ENCODE measurements around the gene EMP3.
A peak's percentile ranks its signal among the peaks of the same experiment; 100 is the strongest.
"Not testable (repeated sequence)": the region's sequence is repeated elsewhere in the genome, so short reads cannot be mapped to it uniquely, and the experiment has no call there.

Gene EMP3

DNA sequence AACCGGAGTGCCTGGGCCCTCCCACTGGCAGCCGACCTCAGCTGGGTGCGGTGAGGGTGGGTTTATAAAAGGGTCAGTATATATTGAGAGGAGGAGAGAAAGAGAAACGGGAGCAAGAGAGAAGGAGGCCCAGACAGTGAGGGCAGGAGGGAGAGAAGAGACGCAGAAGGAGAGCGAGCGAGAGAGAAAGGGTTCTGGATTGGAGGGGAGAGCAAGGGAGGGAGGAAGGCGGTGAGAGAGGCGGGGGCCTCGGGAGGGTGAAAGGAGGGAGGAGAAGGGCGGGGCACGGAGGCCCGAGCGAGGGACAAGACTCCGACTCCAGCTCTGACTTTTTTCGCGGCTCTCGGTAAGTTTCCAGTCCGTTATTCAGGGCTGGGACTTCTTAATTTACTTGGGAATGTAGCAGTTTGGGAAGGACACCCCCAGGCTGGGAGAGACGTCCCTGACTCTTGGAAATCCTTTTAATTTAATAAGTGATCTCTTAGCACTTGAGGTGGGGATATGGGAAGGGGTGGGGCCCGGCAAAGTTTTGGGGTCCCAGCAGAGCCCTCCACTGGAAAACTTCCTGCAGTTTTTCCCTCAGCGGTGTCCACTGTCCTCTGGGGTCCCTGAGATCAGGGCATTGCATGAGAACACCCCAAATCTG, at the start of gene EMP3:
Gene EMP3 (plus strand): TSS at position 288 of the 646 bp plus-strand sequence. CDS start 1,293 bp downstream, outside the sequence.
- peak; percentile 51 for DNase-seq

GRCh38 chr19:48279747-48280146, 45.6 kb upstream of the EMP3 start:
- DNase-seq, result no peak

DNA sequence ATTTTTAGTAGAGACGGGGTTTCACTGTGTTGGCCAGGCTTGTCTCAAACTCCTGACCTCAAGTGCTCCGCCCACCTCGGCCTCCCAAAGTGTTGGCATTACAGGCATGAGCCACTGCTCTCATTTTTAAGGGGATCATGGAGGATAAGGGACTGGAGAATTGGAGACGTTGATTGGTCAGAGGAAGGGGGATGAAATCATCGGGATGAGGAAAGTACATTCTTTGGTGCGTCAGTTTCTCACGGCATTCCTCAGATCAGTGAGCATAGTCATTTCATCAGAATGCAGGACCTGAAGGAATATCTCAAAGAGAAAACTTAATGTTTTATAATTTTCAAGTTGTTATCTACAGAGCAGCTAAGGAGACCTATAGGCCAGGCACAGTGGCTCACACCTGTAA, 41.4 kb upstream of the EMP3 start:
- DNase-seq, result no peak

DNA sequence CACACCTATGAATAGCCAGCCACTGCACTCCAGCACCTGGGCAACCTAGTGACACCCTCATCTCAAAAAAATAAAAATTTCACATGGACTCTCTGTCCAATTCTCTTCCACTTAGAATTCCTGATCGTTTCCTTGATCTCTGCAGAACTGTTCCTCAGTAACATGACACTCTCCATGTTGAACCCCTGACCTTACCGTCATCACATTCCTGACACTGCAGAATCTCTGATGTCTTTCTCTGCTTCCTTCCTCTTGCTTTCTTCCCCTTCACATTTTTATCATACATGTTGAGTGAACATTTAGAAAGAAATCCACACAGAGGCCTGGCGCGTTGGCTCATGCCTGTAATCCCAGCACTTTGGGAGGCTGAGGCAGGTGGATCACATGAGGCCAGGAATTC, 40.5 kb upstream of the EMP3 start:
- no peak for DNase-seq

- no peak for DNase-seq
Measured at GRCh38 chr19:48287748-48288147, 37.6 kb upstream of the EMP3 start.

GRCh38 chr19:48290401-48290770, 35.0 kb upstream of the EMP3 start:
- DNase-seq, result peak; percentile 68

GRCh38 chr19:48290771-48291488, 34.4 kb upstream of the EMP3 start:
- peak; percentile 74 for DNase-seq

DNA sequence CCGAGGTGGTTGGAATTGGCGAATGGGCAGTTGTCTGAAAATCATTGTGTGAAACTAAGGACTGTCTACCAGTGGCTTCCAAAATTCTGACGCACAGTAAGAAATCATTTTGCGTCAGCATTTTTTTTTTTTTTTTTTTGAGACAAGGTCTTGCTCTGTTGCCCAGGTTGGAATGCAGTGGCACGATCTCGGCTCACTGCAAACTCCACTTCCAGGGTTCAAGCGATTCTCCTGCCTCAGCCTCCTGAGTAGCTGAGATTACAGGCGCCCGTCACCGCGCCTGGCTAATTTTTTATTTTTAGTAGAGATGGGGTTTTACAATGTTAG, 33.9 kb upstream of the EMP3 start:
- DNase-seq, result not testable (repeated sequence)

DNA sequence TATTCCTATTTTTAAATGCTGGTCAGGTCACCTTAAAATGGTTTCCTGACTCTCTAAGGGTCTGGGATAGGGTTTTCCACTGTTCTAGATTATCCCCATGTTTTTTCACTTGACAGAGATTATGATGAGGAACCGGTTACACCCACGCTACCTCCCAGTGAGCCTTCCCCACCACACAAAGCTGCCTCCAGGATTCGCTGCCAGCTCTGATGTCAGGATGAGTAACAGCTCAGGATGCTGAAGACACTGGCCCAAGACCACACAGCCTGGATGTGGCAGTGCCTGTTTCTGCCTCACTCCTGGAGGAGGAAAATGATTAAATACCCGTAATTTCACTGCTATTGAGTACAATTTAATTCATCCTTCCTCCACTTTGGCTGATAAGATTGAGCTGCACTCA, 32.6 kb upstream of the EMP3 start:
- DNase-seq, result no peak

- DNase-seq, result no peak
Measured at GRCh38 chr19:48295458-48295857, 29.9 kb upstream of the EMP3 start.

- no peak for DNase-seq
Measured at GRCh38 chr19:48296963-48297734, 28.2 kb upstream of the EMP3 start.

- no peak for DNase-seq
Measured at GRCh38 chr19:48297975-48298374, 27.4 kb upstream of the EMP3 start.

DNA sequence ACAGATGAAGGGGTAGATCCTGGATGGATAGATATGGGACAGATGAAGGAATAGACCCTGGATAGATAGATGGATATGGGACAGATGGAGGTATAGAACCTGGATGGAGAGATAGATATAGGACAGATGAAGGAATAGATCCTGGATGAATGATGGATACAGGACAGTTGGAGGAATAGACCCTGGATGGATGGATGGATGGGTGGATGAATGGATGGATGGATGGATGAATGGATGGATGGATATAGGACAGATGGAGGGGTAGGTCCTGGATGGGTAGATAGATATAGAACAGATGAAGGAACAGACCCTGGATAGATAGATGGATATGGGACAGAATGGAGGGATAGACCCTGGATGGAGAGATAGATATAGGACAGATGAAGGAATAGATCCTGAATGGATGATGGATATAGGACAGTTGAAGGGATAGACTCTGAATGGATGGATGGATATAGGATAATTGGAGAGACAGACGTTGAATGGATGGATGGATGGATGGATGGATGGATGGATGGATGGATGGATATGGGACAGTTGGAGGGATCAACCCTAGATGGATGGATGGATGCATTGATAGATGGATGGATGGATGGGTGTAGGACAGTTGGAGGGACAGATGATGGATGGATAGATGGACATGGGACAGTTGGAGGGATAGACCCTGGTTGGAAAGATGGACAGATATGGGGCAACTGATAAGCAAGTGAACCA, 23.3 kb upstream of the EMP3 start:
- DNase-seq, result no peak

GRCh38 chr19:48302600-48302959, 22.8 kb upstream of the EMP3 start:
- peak; percentile 25 for DNase-seq

- DNase-seq, result no peak
Measured at GRCh38 chr19:48303367-48303766, 22.0 kb upstream of the EMP3 start.

- DNase-seq, result no peak
Measured at GRCh38 chr19:48303866-48304265, 21.5 kb upstream of the EMP3 start.

DNA sequence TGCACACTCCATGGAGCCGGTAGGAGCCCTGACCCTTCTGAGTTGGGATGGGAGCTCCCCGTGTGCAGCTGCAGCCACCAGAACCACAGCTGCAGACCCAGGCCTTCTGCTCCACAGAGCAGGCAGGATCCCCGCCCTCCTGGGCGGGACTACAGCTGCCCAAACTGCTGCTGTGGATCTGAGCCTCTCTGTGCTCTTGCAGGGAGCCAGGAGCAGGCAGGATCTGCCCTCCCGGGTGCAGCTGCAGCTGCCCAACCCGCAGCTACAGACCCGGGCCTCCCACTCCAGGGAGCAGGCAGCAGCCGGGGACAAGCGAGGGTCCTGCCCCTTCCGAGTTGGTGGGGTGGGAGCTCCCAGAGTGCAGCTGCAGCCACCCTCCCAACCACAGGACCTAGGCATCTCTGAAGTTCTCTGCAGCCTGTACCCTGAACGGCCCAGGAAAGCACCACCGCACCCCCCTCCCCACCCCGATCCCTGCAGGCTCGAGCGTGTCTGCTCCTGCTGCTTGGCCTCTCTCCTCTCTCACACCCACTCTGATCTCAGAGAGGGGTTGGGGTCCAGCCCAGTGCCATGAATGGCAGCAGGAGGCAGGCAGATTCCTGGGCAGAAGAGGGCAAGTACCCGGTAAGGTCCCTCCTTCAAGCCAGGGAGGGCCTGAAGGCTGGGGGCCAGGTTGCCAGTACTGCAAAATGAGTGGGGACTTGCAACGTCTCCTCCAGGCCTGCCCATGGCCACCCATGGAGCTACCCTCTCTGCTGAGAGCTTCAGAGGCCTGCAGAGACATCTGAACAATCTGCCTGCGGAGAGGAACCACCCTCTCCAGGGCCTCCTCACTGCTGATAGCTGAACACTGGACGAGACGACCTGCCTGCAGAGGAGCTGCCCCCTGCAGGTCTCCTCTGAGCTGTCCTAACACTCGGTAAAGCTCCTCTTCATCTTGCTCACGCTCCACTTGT, 16.4 kb upstream of the EMP3 start:
- peak; percentile 40 for DNase-seq

DNA sequence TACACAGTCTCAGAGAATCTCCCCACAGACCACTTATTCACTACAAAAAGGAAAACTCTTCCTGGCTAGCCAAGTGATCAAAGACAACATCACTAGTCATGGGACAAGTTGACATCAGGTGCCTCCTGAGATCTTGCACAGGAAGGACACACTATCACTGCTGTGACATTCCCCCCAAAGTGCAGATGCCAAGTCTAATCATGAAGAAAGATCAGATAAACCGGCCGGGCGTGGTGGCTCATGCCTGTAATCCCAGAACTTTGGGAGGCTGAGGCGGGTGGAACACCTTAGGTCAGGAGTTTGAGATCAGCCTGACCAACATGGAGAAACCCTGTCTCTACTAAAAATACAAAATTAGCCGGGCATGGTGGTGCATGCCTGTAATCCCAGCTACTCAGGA, 15.6 kb upstream of the EMP3 start:
- not testable (repeated sequence) for DNase-seq

DNA sequence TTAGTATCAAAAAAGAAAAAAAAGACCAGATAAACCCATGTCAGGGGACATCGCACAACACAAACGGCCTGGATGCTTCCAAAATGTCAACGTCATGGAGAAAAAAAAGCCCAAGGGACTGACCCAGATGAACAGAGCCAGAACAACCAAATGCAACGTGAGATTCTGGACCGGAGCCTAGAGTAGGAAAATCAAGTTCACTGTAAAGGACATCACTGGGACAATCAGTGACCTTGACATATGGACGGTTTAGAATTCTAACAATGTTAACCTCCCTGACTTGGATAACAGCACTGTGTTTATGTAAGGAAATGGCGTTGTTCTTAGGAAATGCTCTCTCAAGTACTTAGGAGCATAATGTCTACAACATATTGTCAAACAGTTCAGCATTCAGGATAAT, 15.1 kb upstream of the EMP3 start:
- no peak for DNase-seq

DNA sequence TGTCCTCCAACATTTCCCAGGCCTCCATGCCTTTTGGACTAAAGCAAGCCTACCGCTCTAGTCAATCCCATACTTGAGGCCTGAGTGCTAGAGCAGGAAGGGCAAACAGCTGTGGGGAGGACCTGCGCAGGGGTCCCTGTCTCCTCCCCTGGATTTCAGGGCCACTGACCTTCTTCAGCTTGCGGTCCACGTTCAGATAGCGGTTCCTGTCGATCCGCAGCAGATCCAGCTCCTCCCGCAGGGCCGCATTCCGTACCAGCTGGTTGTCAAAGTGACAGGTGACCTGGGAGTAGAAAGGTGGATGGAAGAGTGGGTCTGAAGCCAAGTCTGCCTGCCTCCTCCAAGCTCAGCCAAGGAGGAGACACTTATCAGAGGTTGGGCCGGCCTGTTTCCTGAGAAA, 14.0 kb upstream of the EMP3 start:
- no peak for DNase-seq

DNA sequence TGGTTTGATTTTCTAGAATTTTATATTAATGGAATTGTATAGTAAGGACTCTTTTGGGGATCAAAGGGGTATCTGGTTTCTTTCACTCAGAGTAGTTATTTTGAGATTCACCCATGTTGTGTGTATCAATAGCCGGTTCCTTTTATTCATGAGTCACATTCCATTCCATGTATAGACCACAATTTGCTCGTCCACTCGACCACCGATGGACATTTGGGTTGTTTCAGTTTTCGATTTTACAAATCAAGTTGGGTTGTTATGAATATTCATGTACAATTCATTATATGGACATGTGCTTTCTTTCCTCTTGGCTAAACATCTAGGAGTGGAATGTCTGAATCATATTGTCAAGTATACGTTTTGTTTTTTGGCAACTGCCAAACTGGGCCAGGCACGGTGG, 9.6 kb upstream of the EMP3 start:
- no peak for DNase-seq

GRCh38 chr19:48317708-48317960, 7.7 kb upstream of the EMP3 start:
- not testable (repeated sequence) for DNase-seq

All from NCI-H2171 treated with DMSO at 0.1 percent for 48 hours (cell line).